ENCODE results near the gene RFT1.

Gene RFT1

GRCh38 chr3:53149699-53150098 lies 19.5 kb upstream of the RFT1 start:
- no peak for DNase-seq

- no peak for DNase-seq
Measured at GRCh38 chr3:53149006-53149690, 18.9 kb upstream of the RFT1 start.

GRCh38 chr3:53147903-53148400 lies 17.7 kb upstream of the RFT1 start:
- DNase-seq, result no peak

- DNase-seq, result no peak
Measured at GRCh38 chr3:53147151-53147902, 17.1 kb upstream of the RFT1 start.

DNA sequence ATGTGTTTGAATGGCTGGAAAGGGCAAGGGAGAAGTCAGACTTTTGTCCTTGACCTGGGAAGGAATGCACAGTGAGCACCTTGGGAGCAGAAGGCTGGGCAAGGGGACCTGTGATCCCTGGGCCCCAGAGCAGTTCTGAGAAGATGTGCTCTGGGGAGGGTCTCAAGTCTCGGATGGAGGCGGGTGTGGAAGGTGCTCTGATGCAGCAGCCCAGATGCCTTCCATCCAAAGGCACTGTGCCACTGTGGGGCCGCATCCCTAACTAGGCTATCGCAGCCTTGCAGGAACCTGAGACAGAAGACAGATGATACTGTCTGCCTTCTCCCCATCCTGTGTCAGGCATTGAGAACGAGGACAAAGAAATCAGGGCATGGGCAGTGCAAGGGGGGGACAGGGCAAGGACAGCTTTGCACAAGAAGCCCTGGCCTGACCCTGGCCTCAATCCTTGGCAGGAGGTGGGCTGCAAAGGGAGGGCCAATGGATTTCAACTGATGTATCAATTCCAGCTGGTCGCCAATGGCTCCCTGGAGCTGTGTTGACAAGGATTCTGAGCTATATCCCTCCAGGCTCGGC lies 16.2 kb upstream of the RFT1 start:
- no peak for DNase-seq

DNA sequence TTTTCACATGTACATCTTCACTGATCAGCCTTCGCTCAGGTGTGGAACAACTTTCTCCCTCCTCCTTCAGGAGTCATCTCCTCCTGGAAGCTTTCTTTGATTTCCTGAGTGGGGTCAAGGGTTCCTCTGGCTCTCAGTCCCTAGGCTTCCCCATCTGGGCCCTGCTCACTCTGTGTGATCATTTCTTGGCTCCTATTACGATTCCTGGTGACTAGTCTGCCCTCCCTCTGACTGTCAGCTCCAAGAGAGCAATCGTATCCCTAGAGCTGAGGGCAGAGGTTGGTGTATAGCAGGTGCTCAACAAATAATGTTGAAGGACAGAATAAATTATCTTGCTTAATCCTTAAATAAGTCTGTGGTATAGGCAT lies 15.5 kb upstream of the RFT1 start:
- DNase-seq, result no peak

DNA sequence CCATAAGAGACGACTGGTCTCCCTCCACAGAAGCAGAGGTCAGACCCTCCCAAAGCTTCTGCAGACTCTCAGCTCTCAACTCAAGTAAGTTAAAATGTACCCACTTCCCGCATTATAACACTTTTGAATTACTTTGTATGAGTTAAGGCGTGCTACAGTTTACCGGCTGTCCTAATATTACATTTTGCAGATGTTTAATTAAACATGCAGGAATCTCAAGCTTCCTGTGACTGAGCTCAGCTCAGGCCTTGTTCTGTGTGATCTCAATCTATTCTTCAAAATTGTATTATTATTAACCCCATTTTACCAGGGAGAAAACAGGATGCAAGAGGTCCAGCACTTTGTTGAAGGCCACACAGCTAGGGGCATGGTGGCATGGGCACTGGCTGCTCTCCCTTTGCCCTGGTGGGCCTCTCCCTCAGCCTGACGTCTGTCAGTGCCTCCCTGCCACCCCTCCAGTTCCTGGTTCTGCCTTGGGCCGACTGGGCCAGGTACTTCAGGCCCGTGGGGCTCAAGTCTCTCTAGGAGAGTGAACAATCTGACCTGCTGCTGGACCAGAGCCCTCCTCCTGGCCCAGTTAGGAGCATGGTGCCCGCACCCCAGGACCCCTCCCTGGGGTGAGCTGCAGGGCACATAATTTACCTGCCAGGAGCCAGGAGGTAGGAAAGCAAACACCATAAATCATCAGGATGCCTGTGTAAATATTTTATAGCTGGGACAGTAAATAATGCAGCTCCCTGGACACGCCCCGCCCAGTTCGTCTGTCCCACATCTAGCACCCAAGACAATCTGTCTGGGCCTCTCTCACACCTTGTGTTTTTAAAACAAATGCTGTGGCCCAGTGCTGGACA lies 14.9 kb upstream of the RFT1 start:
- DNase-seq, result no peak

DNA sequence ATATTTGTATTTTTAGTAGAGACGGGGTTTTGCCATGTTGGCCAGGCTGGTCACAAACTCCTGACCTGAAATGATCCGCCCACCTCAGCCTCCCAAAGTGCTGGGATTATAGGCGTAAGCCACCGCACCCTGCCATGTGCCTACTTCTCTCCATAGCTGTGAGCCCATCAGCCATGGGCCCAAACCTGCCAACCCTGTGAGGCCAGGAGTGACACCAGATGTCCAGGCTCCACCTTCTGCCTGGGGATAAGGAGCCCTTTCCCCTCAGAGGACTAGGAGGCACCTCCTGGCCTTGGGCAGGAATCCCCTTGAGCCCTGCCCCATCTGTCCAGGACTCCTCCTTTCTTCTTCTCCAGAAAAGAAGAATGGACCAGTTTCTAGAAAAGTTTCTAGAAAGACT lies 14.2 kb upstream of the RFT1 start:
- DNase-seq, result no peak

DNA sequence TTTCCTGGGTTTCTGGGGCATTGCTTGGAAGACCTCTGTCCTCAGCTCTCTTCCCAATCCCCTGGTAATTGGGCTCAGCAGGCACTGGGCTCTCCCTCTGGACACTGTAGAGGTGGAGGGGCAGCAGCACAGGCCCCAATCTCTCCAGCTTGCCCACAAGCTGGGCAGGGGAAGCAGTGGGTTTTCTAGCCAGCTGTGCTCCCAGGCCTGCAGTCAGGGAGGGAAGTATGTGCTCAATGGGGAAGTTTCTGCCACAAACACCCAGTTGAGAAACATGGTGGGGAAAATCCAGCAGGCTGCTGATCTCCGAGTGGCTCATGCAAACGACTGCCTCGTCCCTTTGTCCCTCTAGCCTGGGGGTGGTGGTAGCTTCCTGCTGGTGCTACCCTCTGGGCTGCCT lies 12.8 kb upstream of the RFT1 start:
- DNase-seq, result no peak

- DNase-seq, result no peak
Measured at GRCh38 chr3:53140847-53141845, 10.9 kb upstream of the RFT1 start.

DNA sequence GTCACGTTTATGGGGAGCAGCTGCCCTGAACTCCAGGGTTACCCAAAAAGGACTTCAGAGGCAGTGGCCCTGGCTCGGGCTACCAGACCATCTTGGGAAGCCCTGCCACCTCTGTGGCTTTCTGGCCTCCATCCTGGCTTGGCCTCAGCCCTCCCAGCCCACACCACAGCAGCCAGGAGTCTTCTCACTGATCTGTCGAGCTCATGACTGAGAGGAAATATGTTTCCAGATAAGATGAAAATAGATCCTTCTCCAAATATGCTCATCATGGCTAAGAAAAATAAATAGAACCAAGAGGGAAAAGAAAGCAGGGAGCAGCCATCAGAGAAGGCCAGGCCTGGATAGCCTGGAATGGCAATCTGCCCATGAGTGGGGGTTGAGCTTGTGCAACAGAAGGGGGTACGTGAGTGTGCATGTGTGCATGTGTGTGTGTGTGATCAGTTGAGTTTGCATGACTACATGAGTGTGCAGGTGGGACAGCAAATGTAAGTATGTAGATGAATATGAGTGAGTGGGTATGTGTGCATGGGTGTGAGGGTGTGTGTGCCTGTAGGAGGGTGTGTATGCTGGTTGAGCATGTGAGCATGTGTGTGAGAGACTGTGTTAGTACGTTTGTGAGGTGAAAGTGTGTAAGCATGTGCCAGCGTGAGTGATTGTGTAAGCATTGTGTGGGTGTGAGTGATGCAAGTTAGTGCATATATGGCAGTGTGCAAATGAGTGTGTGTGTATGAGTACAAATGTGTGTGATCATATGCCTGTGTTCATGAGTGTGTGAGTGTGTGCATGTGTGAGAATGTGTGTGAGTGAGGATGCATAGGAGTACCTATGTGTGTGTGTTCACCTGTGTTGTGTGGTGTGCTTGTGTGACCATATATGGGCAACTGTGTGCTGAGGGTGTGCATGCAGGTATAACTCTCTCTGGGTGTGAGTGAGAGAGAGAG lies 9.9 kb upstream of the RFT1 start:
- no peak for DNase-seq

- no peak for DNase-seq
Measured at GRCh38 chr3:53137835-53138446, 7.7 kb upstream of the RFT1 start.

- DNase-seq, result no peak
Measured at GRCh38 chr3:53137221-53137620, 7.0 kb upstream of the RFT1 start.

DNA sequence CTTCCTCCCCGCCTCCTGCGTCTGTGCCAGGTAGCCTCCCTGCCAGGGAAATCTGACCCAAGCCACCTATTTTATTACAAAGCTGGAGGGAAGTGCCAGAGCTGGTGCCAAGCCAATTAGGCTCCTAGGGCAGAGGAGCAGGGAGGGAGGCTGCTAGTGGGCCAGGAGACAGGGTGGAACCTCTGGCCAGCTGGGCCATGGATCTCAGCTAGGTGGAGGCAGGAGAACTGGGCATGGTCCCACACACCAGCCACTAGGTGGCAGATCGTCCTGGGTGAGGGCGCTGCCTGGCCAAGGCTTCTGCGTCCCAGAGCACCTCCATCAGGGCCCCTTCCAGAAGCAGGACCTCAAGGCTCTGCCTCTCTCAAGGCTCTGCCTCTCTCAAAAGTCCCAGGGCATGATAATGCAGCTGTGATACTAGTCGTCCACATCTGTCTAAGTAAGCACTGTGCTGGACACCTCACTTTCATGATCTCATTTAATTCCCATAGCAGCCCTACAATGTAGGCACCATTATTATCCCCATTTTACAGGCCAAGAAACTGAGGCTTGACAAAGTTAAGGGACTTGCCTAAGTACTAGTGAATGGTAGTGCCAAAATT lies 4.5 kb upstream of the RFT1 start:
- peak; percentile 13 for DNase-seq

- DNase-seq, result no peak
Measured at GRCh38 chr3:53132347-53132746, 2.1 kb upstream of the RFT1 start.

DNA sequence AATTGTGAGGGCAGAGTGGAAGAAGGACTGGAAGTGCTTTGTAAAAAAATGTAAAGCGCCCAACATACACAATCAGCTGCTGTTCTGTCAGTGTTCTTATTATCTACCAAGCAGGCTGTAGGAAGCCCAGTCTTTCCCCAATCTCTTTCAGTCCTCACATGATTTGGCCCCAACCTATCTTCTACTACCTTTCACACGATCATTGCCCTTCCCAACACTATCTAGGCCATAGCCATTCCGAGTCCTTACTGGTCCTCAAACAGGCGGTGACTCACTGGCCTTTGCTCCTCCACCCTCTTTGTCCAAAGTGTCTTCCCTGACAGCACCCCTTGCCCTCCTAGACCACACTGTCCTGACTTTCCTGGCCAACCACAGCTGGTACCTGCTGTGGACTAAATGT lies 861 bp upstream of the RFT1 start:
- DNase-seq, result no peak

GRCh38 chr3:53129344-53129743 lies 891 bp downstream of the RFT1 start:
- no peak for DNase-seq

DNA sequence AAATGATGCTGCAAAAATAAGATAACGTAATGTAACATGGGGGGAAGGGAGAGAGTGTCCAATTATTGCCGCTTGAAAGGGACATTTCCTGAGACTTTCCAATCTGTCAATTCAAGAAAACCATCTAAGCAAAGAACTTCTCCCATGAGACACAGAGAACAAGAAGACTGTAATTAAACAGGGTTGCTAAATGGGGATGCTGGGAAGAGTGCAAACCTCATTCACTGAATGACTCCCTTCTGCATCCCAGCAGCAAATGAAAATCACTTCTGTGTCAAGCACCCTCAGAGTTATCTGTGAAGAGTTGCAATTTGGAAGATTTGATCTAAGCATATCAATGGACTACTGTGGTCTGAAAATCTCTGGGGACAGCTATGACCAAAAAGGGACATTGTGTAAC lies 3.6 kb downstream of the RFT1 start:
- DNase-seq, result no peak

DNA sequence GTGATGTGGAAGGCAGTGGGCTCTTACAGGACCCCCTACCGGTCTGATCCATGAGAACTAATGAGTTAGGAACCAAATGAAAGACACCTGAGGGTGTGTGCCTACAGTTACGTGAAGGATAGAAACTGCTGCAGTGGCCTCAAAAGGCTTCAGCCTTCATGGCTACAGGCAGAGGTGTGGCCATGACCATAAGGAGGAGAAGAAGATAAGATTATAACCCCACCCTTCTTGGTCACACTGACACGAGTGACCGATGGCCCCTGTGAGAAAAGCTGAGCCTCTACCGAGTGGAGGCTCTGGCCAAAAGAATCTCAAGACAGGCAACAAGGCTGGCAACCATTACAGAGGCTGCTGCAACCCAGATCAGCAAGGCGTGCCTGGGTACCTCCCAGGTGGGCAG lies 6.3 kb downstream of the RFT1 start:
- no peak for DNase-seq

DNA sequence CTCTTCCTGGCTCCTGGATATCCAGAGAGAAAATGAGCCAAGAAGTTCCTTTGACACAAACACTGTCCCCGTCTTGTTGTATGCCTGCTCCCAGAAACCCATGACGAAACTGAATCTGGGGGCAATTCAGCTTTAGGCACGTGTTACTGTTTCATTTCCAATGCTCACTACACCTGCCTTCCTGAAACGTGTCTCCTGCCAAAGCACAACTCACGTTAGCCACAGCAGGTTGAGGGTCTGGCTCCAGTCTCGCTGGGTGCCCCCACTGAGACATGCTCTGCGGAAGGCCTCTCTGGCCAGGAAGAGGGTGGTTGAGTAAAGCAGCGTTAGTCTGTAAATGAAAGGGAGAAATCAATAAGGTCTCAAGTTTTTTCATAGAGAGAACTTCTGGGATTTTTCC lies 6.7 kb downstream of the RFT1 start:
- DNase-seq, result no peak

Measured in NCI-H748 treated with DMSO at 0.1 percent for 48 hours (cell line).